Measurements from ENCODE around the gene PELI2. TPM values are rescaled to one million over a fixed set of nuclear protein-coding genes. Genes with fewer than 3 reads are reported as not detected.

PELI2 gene
- total RNA-seq, 1 experiment from 2014 or later: 3.1 TPM

DNA sequence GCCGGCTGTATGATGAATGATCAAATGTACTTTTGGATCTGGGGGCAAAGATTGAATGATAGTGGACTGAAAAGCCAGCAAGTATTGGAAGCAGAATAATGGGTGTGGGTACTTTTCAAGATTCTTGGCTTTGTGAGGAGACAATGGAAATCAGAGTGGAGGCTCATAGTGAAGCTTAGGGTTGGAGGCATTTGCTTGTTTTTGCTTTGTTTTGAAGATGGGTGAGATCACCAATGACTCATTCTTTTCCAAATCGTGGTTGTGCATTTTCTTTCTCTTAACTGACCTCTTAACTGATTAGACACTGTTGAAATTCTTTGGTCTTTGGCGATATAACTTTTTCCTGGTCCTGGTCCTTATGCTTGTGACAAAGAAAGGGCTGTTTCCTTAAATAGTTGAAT is 54.4 kb downstream of the PELI2 start:
- no peak for DNase-seq (ENCODE audit: low spot score)

DNA sequence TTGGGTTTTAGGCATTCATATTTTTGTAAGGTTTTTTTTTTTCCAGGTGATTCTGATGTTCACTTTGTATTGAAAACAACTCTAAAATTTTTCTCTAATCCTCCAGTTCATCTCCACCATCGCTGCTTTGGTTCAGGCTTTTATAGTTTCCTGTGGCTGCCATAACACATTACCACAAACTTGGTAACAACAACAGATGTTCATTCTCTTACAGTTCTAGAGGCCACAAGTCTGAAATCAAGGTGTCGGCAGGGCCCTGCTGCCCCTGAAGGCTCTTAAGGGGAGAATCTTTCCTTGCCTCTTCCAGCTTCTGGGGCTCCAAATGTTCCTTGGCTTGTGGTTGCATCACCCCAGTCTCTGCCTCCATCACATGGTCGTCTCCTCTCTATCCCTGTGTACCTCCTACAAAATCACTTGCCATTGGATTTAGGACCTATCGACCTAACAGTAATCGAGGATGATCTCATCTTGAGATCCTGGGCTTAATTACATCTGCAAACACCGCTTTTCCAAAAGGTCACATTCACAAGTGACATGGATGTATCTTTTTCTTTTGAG is 55.2 kb downstream of the PELI2 start:
- DNase-seq (ENCODE audit: low spot score): no peak

DNA sequence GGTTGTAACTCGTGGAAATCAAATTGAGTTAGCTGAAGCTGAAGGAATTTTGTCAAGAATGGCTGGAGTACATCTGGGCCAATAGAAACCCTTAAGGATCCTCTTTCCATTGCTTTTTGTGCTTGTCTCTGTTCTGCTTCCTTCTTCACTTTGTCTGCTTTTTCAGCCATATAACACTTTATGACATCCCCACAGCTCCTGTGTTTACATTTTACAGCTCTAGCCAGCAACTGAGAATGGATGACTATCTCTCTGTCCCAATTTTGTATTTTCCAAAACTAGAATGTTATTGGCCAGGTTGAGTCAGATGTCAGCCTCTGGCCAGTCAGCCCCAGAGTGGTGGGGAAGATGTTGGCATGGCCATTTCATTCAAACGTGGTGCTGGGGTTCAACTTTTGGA is 57.6 kb downstream of the PELI2 start:
- no peak for DNase-seq (ENCODE audit: low spot score)

DNA sequence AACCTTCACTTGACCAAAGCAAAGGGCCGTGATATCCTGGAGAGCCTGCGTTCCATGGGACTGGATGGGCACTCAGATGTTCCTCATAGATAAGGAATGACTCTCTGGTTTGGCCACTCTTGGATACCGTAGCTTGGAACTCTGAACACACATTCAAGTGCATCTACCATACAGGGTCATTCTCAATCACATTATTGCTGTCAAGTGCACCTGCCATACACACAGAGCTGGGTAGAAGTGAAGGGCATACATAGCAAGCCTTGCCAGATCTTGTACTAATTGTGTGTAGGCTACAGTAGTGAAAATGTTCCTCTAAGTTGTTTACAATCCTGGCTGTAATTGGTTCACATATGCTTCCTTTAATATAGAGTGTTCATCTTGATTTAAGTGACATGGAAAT is 58.3 kb downstream of the PELI2 start:
- DNase-seq (ENCODE audit: low spot score): no peak

DNA sequence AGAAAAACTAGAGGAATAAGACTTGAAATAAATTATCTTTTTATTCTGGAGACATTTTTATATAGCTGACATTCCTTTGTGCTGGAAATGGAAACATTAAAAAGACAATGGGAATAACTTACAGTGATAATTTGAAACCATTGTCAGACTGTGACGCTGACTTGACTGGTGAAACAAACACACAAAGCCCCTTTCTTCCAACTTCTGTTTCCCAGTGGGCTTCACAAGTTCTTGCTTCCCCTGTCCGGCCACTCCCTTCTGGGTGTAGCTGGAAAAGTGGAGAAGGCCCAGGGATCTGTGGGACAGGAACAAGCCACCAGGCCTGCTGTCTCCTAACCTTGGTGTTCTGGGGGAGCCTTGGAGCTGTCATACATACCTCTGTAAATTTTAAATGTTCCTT is 58.8 kb downstream of the PELI2 start:
- no peak for DNase-seq (ENCODE audit: low spot score)

DNA sequence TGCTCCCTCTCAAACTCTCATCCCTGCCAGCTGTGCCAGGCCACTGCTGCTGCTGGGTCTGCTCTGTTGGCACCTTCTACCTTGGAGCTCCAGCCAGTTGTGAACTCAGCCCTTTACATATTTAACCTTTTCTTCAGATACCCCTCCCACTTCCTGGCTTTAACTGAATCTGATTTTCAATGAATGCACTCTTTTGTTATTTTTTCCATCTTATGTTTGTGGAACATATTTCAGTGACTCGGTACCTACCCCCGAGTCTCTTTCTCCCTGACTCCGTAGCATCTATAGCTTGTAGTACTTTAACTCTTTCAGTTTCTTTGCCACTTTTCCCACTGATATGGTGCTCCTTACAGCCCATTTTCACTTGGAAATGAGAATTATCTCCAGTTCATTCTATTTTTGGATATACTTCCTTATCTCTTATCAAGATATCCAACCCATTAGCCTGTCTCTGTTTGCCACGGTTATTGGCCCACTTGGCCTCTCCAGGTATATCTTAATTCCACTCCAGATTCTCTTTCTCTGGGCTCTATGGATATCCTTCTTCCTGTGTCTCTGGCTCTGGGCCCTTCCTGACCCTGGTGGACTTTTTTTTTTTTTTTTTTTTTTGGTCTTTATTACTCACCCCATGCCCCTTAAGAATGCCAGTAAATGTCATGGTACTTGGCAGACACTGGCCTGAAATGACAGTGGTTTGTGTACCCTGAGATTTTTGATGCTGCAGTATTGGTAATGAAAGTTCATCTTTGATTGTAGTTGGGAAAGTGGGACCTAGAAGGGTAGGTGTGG is 62.7 kb downstream of the PELI2 start:
- DNase-seq (ENCODE audit: low spot score): no peak

DNA sequence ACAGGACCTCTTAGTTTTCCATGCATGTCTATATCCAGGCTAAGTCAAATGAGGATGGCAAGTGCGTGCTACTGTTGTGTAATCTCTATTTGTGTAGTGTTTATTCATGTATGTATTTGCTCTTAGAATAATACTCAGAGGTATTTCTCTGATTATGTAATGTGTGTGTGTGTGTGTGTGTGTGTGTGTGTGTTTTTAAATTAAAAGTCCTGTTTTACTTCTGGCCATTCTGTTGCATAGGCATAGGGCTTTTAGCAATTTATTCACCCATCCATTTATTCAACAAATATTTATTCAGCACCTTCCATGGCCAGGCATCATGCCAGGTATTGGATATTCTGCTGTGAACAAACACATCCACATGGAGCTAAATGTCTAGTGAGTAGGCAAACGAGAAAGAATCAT is 63.5 kb downstream of the PELI2 start:
- peak; percentile 12 for DNase-seq (ENCODE audit: low spot score)

DNA sequence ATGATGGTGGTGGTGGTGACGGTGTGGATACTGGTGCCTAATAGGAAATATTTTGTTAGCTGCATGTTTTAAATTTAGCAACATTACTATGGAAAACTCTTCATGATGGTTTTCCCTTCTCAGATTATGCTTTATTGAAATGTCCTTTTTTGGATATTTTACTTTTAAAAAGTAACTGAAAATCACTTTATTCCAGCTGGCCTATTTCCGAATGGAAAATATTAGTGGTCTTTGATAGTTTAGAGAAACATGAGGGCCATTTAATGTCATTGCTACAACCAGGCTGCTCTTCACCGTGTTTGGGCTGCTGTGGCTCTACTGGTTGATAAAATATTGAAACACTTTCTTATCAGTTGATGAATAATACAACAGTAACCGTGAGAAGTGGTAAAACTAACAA is 64.2 kb downstream of the PELI2 start:
- no peak for DNase-seq (ENCODE audit: low spot score)

DNA sequence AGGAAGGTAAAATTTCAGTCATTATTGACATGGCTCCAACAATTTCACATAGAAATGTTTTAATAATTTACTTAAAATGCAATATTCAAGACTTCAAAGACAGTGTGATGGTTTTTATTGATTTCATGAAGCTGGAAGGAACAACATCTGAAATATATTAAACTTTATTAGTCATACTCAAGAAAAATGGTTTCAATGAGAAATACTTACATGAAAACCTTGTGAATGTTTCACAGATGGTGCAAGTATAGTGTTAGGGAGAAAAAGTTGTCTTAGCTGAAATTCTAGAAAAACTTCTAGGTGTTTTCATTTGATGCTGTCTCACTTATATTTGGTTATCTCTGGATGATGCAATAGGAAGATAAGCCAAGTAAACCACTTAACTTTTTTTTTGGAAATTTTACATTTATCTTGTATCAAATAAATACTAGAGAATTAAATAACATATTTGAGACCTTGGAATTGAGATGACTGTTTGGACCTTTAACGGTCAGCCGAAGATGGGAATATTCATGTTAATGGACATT is 65.5 kb downstream of the PELI2 start:
- no peak for DNase-seq (ENCODE audit: low spot score)

DNA sequence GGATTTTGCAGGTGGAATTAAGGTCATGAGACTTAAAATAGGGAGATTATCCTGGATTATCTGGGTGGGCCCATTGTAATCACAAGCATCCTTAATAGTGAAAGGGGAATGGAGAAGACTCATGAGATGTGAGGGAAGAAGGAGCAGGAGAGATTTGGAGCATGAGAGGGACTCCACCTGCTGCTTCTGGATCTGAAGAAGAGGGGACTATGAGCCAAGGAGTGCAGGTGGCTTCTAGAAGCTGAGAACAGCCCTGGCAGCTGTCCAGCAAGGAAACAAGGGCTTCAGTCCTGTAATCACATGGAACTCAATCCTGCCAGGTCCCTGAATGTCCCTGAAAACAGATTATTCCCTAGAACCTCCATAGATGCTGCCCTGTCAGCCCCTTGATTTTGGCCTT is 67.8 kb downstream of the PELI2 start:
- DNase-seq (ENCODE audit: low spot score): no peak

DNA sequence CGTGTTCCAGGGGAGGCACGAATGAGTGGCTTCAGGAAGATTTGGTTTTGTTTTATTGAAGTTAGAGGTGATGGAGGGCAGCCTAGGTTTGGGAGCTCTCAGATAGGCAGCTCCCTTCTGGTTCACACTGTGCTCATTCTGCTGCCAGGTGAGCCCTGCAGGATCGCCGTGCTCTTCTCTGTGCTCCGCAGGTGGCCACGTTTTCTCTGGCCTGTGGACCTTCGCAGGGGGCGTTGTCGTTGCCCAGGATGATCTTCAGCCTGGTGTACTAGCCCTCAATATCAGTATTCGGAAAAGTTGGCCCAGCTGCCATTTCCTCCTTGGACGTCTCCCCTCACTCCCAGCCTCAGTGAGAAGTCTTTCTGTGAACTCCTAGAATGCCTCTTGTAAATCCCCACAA is 69.5 kb downstream of the PELI2 start:
- no peak for DNase-seq (ENCODE audit: low spot score)

DNA sequence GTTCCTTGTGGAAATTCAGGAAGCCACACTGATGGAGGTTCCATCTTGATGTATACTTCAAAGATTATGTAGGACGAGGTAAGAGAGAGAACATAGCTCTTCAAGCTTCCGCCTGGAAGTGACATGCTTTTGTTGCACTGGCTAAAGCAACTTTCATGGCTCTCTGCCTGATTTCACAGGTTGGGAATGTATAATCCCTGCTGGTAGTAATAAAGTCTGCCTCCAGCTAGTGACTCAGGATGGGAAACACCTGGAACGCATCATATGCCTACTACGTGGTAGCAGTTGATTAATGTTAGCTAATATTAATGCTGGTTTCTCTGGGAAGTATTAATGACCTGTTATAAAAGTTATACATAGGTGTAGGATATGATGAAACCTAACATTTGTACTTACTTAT is 71.1 kb downstream of the PELI2 start:
- DNase-seq (ENCODE audit: low spot score): no peak

DNA sequence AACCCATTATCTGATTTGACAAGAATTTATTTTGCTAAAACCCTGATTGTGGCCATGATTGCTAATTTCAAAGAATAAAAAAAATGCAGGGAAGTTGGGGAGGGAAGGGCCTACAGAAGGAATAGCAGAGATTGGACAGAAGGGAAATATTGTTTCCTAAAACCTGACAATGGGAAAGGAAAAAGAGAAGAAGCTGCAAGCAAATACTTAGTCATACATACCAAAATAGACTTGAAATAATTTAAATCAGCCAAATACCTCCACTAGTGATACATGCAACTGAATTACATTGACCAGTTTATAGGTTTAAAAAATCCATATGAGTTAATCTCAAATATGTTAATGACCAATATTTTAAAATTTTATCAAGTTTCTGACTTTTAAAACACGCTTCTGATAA is 75.1 kb downstream of the PELI2 start:
- no peak for DNase-seq (ENCODE audit: low spot score)

DNA sequence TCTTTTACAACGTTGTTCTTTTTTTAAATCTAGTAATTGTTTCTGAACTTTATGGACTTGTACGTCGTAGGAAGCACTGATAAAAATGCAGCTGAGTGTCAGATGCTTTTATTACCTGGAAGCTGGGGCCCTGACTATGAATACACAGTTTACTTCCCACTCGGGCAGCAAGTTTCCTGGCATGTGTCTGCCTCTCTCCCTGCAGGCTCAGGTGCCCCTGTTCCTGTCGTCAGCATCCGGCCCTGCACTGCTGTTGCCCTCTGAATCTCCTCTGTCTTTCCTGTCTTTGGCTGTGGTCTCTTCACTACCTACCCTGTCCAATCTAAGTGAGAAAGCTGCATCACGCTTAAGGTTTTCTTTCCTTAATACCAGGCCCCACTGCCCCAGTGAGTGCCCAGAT is 75.8 kb downstream of the PELI2 start:
- no peak for DNase-seq (ENCODE audit: low spot score)

DNA sequence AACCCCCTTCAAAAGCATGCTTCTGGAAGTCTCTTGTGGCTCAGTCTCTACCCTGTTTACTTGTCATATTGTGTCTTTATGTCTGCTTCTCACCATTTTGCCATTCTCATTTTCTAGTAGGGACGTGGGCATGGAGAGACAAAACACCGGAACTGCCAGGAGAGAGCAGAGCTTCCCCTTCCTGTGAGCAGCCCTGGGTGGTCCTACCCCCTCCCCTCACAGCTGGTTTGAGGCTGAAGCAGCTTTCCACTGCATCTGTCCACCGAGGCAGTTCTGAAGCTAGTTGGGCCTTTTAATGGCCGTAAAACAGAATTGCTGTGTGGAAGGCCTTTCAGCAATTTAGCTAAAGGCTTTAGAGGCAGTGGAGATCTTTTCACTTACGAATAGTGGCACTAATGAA is 77.0 kb downstream of the PELI2 start:
- DNase-seq (ENCODE audit: low spot score): no peak

DNA sequence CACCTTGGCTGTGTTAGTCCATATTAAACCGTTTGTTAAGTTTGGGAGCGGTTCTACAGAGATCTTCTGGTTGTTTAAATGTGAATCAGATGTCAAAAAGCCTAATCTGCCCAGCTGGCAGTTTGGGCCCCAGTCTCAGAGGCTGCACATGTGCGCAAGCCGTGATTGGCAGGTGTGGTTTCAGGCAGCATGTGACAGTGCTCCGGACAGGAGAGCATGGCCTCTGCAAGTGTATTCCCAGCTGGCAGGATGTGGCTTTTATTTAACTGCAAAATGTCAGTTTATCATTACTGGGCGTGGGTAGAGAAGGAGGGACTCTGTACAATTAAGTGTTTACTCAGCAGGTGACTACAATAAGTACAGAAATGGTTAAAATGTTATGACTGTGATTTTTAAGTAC is 77.5 kb downstream of the PELI2 start:
- DNase-seq (ENCODE audit: low spot score): no peak

DNA sequence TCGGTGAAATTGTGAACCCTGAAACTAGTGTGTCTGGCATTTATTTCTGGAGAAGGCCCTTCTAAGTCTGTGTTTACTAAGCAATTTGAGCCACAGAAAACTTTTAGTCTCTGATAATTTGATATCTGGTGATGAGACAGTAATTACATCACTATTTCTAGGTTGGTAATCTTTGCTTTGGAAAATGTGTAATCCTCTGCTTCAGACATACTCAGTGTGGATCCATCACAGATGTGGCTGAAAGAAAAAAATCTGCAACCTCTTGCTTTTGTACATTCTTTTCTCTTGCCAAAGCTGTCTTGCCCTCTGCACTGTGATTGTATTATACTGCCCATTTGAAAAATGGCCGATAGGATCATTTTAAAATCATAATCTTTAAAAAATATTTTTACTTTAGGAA is 78.1 kb downstream of the PELI2 start:
- no peak for DNase-seq (ENCODE audit: low spot score)

DNA sequence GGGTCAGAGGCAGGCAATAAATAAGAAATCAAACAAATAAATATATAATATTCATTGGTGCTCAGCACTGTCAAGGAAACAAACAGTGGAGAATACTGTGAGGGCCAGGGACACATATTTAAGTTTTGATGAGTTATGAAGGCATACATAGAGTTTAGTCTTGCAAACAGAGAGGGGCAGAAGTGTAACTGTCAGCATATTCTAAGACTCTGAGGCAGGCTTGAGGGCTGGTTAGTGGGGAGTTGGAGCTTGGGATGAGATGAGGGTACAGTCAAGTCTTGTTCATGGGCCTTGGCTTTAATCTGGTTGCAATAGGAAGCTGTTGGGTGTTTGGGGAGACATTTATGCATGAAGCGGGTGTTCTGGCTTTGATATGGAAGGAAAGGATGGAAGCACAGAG is 78.9 kb downstream of the PELI2 start:
- DNase-seq (ENCODE audit: low spot score): no peak

DNA sequence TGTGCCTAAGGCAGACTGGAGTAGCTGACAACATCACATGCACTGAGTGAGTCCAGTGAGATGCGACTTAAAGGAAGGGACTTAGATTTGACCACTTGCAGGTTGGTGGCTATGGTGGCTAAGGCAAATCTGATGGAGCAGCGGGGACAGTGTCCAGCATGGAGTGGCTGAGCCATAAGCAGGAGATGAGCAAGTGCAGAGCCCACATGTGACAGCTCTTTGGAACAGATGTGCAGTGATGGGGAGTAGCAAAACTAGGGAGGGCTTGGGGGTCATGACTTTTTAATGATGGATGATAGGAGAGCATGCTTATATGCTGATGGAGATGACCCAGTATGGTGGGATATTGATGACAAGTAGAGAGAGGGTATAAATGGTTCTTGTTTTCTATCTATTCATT is 80.2 kb downstream of the PELI2 start:
- DNase-seq (ENCODE audit: low spot score): no peak

DNA sequence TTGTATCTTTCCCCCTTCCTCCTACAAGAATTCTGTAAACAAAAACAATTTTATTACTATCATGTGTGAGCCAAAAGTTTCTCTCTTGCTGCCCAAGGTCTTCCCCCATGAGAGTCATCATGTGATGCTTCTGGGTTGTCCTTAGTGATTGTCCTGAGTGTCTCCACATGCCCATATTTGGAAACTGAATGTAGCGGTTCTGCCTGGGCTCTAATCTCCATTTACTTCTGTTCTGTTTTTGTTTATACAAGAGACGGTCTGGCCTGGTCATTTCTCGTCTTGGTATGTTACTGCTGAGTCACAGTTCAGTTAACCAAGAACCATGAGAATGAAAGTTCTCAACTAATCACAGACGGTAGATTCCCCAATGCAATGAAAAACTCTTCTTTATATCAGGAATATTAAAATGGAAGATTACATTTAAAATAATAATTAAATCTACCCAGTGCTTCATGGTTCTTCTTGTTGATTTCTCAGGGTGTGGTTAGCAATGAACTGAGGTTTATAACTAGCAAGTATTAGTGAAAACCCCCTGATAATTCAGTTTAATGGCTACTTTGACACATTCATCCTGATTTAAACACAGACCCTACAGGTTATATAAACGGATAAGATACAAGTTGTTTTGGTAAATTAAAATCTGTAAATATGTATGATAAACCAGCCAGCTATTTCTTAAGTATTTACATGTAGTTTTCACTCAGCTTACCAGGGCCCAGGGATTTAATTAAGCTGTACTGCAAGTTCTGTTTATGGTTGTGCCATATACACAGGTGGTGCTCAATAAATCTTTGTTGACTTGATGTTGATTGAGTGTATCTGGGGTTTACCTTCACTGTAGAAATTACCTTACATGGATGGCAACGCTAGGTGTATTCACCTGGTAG is 81.1 kb downstream of the PELI2 start:
- no peak for DNase-seq (ENCODE audit: low spot score)

DNA sequence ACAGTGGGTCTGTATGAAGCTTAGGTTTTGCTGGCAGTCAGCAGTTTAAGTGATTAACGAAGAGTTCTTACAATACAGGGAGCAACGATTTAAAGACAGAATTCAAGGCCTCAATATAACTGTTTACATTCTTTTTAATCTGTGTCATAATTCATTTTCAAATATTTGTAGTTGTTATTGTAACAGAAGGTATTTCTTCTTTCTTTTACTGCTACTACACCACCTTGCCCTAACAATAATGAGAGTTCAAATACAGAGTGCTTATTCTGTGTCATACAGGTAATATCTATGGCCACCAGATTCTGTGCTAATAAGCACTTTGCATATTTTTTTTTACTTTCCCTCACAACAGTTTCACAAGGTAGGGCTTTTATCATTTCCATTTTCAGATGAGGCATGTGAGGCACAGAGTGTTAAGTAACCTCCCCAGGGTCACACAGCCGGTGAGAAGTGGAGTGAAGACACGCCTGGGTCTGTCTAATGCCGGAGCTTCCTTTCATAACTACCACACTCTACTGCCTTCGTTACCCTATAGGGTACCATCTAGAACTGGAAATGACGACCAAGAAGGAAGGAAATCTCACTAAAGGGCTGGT is 81.9 kb downstream of the PELI2 start:
- DNase-seq (ENCODE audit: low spot score): no peak

DNA sequence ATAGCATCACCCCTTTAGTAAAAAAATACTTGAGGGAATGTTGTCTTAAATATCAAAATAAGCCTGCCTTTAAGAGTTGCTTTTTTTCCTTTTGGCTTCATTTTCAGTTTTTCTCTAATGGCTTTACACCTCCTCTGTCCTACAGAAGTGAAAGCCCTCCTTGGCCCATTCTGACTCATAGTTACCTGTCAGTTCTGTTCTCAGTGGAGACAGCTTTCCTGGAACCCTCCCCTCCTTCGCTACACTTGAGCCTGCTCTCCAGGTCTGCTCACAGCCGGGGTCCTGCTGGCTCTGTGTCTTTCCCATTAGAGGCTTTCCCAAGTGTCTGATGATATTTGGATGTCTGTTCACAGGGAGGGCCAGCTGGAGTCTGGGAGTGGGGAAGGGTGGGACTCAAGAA is 84.0 kb downstream of the PELI2 start:
- DNase-seq (ENCODE audit: low spot score): no peak

Data from HT-29 (cell line).